Stimulated activated CD4-positive, alpha-beta T cell treated with anti-CD3 and anti-CD28 coated beads, Interleukin-2, amount 100 ng/mL, for 48 hours (primary cell): ENCODE measurements around the gene NAA38.
A peak's percentile ranks its signal among the peaks of the same experiment; 100 is the strongest.

Experiments used
- DNase-seq, 2 donors: peaks; one replicate each; pipeline ENCODE4 v3.0.0-alpha.2; 2020

Gene NAA38

DNA sequence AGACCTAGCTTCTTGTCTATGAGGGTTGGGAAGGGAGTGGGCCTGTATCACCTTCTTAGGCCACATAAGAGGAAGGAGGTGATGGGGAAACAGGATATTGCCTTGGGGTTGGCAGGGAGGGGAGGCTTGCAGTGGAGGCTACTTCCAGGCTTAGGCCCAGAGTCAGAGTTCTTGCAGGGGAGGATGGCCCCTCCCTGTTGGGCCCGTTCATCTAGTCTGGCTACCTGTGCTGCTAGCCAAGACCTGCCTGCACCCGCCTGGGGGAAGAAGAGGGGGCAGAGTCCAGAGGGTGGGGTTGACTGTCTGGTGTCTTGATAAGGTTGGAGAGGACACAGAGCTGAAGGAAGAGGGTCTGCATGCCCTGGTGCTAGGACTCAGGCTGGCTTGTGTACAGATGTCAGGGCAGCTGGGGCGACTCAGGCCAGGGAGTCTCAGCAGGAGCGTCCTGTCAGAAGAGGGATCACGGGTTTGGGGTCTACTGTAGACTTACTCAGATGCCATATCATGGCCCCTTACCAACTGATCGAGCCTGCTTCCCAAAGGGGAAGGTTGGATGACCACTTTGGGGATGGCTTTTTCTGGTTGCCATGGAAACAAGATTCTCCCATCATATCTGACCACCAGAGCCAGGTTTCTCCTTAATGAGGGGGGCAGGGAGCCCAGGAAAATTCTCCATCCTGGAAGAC is 18.0 kb downstream of the NAA38 start:
- no peak for DNase-seq

- no peak for DNase-seq
Measured at GRCh38 chr17:7838090-7839075, 19.0 kb downstream of the NAA38 start.

DNA sequence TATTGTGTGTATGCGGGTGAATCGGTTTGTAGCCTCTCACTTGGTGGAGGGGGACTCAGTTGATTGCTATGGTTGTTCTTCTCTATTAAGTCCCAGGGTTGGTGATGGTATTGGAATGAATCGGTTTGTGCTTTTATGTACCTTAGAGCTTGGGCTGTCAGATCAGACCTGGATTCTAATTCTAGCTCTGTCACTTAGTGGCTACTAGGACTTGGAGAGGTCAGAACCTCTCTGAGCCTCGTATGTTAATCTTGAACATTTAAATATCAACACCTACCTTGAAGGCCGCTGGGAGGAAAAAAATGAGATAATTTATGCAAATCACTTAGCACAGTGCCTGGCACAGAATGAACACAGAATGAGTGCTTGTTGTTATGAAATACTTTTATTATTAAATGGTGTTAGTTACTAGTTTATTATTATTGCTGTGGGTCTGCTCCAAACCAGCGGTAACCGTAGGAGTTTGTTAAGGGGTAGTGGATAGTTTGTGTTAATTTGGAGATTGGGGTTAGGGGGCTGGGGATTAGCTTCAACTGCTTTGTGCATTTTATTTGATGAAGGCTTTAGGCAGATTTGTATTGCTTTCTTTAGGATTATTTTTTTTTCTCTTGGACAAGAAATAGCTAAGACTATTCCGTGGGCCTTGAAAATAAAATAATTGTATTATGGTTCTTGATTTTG is 19.8 kb downstream of the NAA38 start:
- DNase-seq: no peak

- DNase-seq: peak; percentile 46 to 58
Measured at GRCh38 chr17:7836596-7837407, 20.6 kb downstream of the NAA38 start.

DNA sequence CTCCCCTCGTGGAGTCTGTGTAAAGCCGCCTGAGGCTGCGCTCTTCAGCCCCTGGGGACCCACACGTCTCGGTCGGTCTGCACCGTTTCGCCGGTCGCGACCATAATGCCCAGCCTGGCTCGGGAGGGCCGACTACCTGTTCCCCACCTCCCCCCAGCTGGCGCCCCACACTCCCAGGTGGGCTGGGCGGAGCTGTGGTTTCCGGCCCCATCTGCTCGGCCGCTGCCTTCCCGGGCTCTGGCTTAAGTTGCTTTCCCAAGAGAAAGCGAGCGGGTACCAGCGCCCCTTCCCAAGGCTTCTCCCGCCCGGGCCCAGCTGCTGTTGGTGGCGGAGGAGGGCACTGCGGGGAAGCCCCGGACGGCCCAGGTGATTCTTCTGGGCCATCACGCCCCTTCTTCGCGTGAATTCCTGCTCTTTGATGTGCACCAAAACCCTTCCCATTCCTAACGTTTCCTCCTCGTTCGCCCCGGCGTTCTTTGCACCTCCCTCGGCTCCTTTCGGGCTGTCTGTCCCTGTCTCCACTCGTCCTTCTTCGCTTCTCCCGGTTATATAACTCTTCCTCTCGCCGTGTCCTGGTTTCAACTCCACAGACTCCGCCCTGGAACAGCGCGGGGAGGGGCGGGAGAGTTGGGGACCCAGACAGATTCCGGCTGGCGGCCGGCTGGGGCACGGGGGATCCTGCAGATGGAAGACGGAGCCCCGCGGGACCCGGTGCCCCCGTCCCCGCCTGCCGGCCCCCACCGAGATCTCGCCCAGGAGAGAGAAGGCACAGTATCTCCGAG is 21.4 kb downstream of the NAA38 start:
- no peak for DNase-seq

DNA sequence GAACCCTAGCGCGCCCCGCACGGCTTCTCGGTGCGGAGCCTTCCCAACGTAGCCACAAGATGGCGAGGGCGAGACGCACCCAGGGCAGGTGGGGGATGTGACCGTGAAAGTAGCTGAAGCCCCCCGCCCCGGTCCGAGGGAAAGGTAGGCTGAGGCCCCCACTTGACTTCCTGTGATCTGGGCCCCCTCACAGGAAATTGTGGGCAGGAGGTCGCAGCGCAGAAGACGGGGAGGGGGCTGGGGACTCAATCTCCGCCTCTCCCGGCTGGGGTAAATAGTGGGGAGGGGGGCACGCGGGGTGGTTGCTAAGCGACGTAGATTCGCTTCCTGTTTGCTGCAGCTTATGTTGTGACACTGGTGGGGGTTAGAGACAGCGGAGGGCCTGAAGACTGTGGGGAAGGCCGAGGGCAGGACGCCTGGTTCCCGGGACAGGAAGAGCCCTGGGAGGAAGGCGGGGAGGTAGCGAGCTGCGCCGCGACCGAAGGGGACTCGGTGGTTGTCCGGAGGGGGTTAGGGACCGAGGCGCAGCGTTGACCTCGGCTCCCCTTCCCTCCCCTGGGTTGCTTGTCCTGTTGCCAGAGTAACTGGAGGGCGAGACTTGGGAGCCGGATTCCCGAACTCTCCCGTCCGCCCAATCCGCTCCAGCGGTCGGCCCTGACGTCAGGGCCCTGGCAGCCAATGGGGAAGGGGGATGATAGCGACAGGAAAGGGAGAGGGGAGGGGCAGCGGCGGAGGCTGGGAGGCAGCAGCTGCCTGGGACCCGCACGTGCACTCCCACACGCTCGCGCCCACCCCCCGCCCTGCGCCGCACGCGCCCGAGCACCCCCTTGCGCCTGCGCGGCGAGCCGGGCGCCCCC is 22.2 kb downstream of the NAA38 start:
- DNase-seq: peak; percentile 82

GRCh38 chr17:7834542-7834956 is 22.8 kb downstream of the NAA38 start:
- DNase-seq: peak in 1 of 2 donors; percentile 39

- peak; percentile 76 to 79 for DNase-seq
Measured at GRCh38 chr17:7833795-7834541, 23.4 kb downstream of the NAA38 start, which contains the start of gene KDM6B. Gene KDM6B, plus strand, starts transcription at chr17:7834217. Its CDS starts 11,338 bp downstream, at chr17:7845555.

DNA sequence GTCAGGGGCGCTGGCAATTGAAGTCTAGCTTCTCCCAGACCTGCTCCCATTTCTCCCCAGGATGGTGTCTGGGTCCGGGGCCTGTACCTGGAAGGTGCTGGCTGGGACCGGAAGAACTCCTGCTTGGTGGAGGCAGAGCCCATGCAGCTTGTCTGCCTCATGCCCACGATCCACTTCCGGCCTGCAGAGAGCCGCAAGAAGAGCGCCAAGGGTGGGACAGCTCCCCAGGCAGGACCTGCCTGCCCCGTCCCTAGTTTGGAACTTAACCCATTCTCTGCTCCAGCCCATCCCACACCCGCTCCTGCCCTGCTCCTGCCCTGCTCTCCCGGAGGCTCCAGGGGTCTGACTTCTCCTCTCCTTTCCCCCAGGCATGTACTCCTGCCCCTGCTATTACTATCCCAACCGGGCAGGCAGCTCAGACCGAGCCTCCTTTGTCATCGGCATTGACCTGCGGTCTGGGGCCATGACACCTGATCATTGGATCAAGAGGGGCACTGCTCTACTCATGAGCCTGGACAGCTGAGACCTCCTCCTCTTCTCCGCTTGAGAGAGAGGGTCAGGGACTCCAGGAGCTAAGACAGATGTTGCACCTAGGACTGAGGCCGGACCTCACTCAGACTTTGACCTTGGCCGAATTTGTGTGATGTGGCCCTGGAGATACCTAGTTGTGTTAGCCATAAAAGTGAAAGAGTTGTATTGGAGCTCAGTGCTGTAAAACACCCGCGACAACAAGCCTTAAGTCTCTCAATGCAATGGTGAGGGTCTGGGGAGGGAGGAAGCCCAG is 24.2 kb downstream of the NAA38 start:
- no peak for DNase-seq

DNA sequence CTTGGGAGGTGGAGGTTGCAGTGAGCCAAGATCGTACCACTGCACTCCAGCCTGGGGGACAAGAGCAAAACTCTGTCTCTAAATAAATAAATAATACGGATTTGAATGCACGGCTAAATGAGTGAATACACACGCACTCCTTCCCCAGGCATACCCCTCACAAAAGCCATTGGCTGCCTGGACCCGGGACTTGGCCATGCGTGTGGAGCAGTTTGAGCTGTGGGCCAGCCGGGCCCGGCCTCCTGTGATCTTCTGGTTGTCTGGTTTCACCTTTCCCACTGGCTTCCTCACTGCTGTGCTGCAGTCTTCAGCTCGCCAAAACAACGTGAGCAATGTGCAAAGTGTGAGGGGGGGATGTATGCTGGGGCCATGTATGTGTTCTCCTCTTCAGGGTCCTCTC is 24.9 kb downstream of the NAA38 start:
- DNase-seq: no peak

DNA sequence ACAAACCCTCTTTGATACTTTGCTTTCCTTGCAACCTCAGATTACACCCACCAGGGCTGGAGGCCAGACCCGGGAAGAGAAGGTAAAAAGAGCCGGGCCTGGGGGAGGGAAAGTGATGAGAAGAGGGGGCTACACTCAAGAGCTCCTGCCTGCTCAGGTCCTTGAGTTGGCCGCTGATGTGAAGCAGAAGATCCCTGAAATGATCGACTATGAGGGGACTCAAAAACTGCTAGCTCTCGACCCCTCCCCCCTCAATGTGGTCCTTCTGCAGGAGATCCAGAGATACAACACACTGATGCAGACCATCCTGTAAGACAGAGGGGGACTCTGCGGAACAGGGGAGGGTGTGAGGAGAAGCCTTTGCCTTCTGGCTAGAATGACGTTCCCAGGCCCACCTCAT is 26.1 kb downstream of the NAA38 start:
- no peak for DNase-seq

- no peak for DNase-seq
Measured at GRCh38 chr17:7830616-7831015, 26.7 kb downstream of the NAA38 start.

DNA sequence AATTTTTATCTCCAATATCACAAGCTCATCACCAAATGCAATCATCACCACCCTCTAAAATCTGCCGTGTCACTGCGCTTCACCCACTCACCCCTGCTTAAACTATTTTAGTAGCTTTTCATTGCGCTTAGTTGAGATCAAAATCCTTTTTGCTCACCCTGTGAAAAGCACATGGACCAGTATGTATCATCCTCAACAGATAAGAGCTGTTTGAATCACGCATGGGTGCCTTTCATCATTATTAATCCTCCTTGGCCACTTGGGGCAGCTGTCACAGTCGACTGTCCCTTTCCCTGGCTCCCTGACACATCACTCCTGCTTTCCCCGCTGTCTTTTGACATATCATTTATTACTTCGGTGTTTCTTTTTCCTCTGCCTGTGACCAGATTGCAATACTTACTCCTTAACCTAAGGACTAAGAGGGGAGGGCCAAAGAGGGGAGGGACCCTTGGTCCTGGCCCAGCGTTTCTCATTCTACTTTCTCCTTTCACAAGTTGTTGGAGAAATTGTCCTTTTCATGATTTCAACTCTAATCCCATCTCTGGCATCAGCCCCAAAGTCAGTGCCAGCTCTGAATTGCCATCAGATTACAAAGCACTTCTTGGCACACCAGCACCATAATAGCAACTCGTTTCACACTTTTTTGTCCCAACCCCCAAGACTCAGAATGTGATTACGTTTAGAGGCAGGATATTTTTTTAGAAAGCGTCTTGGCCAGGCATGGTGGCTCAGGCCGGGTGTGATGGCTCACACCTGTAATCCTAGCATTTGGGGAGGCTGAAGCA is 32.0 kb downstream of the NAA38 start:
- DNase-seq: no peak

DNA sequence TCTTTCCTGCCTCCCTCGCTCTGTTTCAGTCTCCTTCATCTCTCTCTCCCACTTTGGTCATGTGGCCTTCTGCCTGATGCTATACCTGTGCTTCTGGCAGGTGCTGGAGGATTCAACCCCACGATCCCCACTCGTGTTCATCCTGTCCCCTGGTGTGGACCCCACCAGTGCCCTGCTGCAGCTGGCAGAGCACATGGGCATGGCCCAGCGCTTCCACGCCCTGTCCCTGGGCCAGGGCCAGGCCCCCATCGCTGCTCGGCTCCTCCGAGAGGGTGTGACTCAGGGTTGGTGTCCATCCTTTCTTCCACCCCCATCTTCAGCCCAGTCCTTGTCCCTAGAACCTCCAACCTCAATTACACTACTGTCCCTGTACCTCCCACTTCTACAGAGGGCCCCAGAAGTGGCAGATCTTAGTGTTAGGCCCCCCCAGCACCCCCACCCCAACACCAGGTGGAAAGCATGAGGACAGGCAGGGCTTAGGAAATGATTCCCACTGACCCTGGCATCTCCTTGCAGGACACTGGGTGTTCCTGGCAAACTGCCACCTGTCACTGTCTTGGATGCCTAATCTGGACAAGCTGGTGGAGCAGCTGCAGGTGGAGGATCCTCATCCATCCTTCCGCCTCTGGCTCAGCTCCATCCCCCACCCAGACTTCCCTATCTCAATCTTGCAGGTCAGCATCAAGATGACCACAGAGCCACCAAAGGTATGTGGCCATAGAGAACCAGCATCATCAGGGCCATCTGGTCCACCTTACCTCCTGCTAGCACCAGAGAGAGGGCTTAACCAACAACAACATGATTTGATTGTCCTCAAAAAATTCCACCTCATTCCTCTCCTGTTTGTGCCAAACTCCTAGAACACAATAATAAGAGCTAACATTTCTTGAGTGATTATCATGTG is 33.1 kb downstream of the NAA38 start:
- DNase-seq: no peak

DNA sequence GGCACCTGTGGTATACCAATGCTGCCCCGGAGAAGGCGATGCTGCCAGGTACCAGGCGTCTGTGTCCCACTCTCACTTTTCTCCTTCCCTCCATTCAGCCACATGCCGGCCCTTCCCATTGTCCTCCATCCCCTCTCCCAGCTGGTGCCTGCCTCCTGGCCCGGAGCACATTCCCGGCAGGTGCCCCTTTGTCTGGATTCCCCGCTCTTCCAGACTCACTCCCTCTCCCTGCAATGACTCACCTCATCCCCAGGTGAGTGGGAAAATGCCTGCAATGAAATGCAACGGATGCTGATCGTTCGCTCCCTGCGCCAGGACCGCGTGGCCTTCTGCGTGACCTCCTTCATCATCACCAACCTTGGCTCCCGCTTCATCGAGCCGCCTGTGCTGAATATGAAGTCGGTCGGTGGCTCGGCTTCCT is 33.8 kb downstream of the NAA38 start:
- DNase-seq: no peak

DNA sequence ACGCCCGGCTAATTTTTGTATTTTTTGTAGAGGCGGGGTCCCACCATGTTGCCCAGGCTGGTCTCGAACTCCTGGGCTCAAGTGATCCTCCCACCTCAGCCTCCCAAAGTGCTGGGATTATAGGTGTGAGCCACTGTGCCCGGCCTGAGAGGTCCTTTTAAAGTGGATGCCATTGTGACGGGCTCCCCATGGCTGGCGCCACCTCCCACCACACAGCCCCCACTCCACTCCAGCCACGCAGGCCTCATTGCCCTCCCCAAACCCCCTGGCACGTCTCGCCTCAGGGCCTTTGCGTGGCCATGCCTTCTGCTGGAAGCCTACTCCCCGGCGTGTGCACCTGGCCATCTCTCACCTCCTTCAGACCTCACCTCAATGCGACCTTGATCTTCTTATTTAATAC is 35.2 kb downstream of the NAA38 start:
- no peak for DNase-seq

DNA sequence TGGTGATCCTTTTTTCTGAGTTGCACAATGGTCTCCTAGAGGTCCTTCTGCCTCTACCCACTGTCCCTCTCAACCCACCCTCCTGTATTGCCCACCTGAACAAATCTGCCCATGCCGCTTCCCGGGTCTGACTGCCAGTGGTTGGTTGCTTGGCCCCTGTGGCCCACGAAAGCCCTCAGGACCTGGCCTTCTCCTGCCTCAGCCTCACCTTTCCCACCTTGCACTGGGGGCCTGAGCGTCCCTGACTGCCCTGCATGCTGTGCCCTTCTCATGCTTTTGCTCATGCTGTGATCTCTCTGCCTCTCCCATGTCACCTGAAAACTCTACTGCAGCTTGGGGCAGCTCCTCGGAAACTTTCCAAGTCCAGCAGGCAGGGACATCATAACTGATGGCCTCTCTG is 37.1 kb downstream of the NAA38 start:
- DNase-seq: no peak
